GM21515 (cell line): ENCODE results near the gene SBDS.
"Not testable (repeated sequence)": the region's sequence is repeated elsewhere in the genome, so short reads cannot be mapped to it uniquely, and the experiment has no call there.

Experiments used
- ATAC-seq: cut with Tn5 transposase; IDR thresholded peaks from one replicate; pipeline ENCODE4 v1.9.1; 2021; ENCODE audit not compliant: unreplicated experiment

SBDS gene

GRCh38 chr7:66996444-66997191 lies 1.2 kb upstream of the SBDS start, which contains the start of gene TYW1:
TYW1 (plus strand) TSS chr7:66996833; CDS start chr7:66996979, 146 bp downstream.
- ATAC-seq = peak; percentile 87

GRCh38 chr7:66994691-66995049 lies 716 bp downstream of the SBDS start:
- ATAC-seq = peak; percentile 24

- ATAC-seq = not testable (repeated sequence)
Observed at GRCh38 chr7:66994051-66994450, 1.3 kb downstream of the SBDS start.

GRCh38 chr7:66989552-66989951 lies 5.8 kb downstream of the SBDS start:
- ATAC-seq = not testable (repeated sequence)

GRCh38 chr7:66980336-66980735 lies 15.1 kb downstream of the SBDS start:
- not testable (repeated sequence) for ATAC-seq

- ATAC-seq = not testable (repeated sequence)
Observed at GRCh38 chr7:66979013-66979412, 16.4 kb downstream of the SBDS start.

GRCh38 chr7:66978312-66978711 lies 17.1 kb downstream of the SBDS start:
- not testable (repeated sequence) for ATAC-seq

GRCh38 chr7:66974986-66975590 lies 20.3 kb downstream of the SBDS start:
- no peak for ATAC-seq

GRCh38 chr7:66970310-66970709 lies 25.1 kb downstream of the SBDS start:
- no peak for ATAC-seq

- ATAC-seq = not testable (repeated sequence)
Observed at GRCh38 chr7:66969001-66969400, 26.4 kb downstream of the SBDS start.

- no peak for ATAC-seq
Observed at GRCh38 chr7:66967029-66967428, 28.4 kb downstream of the SBDS start.

- no peak for ATAC-seq
Observed at GRCh38 chr7:66964411-66964810, 31.0 kb downstream of the SBDS start.

- ATAC-seq = no peak
Observed at GRCh38 chr7:66961096-66961495, 34.3 kb downstream of the SBDS start.

- ATAC-seq = no peak
Observed at GRCh38 chr7:66960192-66960591, 35.2 kb downstream of the SBDS start.

- ATAC-seq = no peak
Observed at GRCh38 chr7:66958538-66959350, 36.6 kb downstream of the SBDS start.

- ATAC-seq = no peak
Observed at GRCh38 chr7:66957595-66958290, 37.6 kb downstream of the SBDS start.

GRCh38 chr7:66953044-66953427 lies 42.4 kb downstream of the SBDS start:
- no peak for ATAC-seq

- no peak for ATAC-seq
Observed at GRCh38 chr7:66952343-66953043, 42.9 kb downstream of the SBDS start.

- ATAC-seq = no peak
Observed at GRCh38 chr7:66950763-66951162, 44.6 kb downstream of the SBDS start.

GRCh38 chr7:66950311-66950710 lies 45.1 kb downstream of the SBDS start:
- no peak for ATAC-seq
